ENCODE results near the gene ZFPL1. TPM values are rescaled to one million over a fixed set of nuclear protein-coding genes. Genes with fewer than 3 reads are reported as not detected.

Gene ZFPL1
- total and polyA plus RNA-seq, 2 donors (not counting 3 experiments of a cell fraction or from before 2014, with no cell fraction given): 37.6 to 139 TPM

GRCh38 chr11:65136515-65137096 is 52.6 kb downstream of the ZFPL1 start:
- ChIA-PET CTCF (interaction anchor here (4.0 kb wide), 1 partner anchor 45 kb away, joined by 27 read pairs; the partner anchor contains the start of gene CAPN1), POLR2A (no interaction called here)
- Histone ChIP-seq H3K27ac (ENCODE audit: insufficient read depth, low read depth, low read length) (no peak overlapping the region), H2AFZ (ENCODE audit: low read depth, low read length) (no peak overlapping the region), H3K79me2 (ENCODE audit: control insufficient read depth, insufficient read depth, low read length) (peaks cover 14% of the 10 kb centered on the region), H3K4me3 (replicated peaks in 1 of 3; ENCODE audit: insufficient read depth in 1 of 3, low read depth in 1 of 3, low read length in 3 of 3) (no peak overlapping the region), H4K20me1 (replicated peaks; ENCODE audit: control insufficient read depth, extremely low read depth, insufficient read depth, low read length) (no peaks in the 10 kb centered on the region), H3K9ac (replicated peaks; ENCODE audit: extremely low read depth, insufficient read depth, low read length) (no peak overlapping the region), H3K27me3 (ENCODE audit: control insufficient read depth in 2 of 2, insufficient read depth in 2 of 2, low read length in 2 of 2) (peaks cover 3 to 18% of the 10 kb centered on the region in 2 experiments), H3K36me3 (ENCODE audit: control insufficient read depth in 2 of 2, extremely low read depth in 1 of 2, insufficient read depth in 2 of 2, low read length in 2 of 2) (peaks cover 0 to 8% of the 10 kb centered on the region in 2 experiments), H3K4me2 (ENCODE audit: insufficient read depth, low read length) (no peak overlapping the region), H3K9me3 (replicated peaks; ENCODE audit: control insufficient read depth, insufficient read depth, low read length) (no peaks in the 10 kb centered on the region), H3K4me1 (ENCODE audit: control insufficient read depth, extremely low read depth, insufficient read depth, low read length) (peaks cover 12% of the 10 kb centered on the region), H3K9me1 (replicated peaks; ENCODE audit: control insufficient read depth, extremely low read depth, insufficient read depth, low read length) (no peaks in the 10 kb centered on the region)
- intact Hi-C loops (cut with micrococcal nuclease) (no loop called here), dilution Hi-C loops (cut with MboI; ENCODE audit: extremely low pct_ligation_motif_present, low sequenced_read_pairs) (no loop called here)
- no peak for FAIRE-seq
- DNase-seq (ENCODE audit: low read depth, low spot score): no peak
- BruUV-seq (replicated peaks): no TSS peak
- TF ChIP-seq GATA2 (IDR thresholded peaks at IDR 0.05; ENCODE audit: insufficient read depth, insufficient read length, low read depth, low read length): no peak
- no peak for TF ChIP-seq FOS (IDR thresholded peaks at IDR 0.05; ENCODE audit: borderline replicate concordance, insufficient read depth, low read length)
- no peak for TF ChIP-seq MYC (IDR thresholded peaks at IDR 0.05; ENCODE audit: low read depth, low read length)
- TF ChIP-seq POLR2A (IDR thresholded peaks at IDR 0.05; ENCODE audit: low read depth, low read length): no peak
- TF ChIP-seq MAX (IDR thresholded peaks at IDR 0.05; ENCODE audit: insufficient read depth, insufficient read length): no peak
- TF ChIP-seq POLR2AphosphoS5 (IDR thresholded peaks at IDR 0.05; ENCODE audit: insufficient read depth, low read depth, low read length): no peak
- TF ChIP-seq CTCF (IDR thresholded peaks at IDR 0.05; ENCODE audit: extremely low read depth in 1 of 2, insufficient read depth in 1 of 2, low read depth in 1 of 2, low read length in 2 of 2): no peak
- TF ChIP-seq EZH2 (IDR thresholded peaks at IDR 0.05; ENCODE audit: borderline replicate concordance, low read depth, low read length, severe bottlenecking): no peak
- no peak for TF ChIP-seq JUN (IDR thresholded peaks at IDR 0.05; ENCODE audit: borderline replicate concordance, insufficient read depth, insufficient read length, low read depth)

Small RNA genes within 50 kb of the gene (microRNA-seq; reads per million reads assigned to microRNA genes)
- not detected for gene MIR6751 (ENCODE audit: borderline number of aligned reads, borderline replicate concordance)

Small RNA genes within 50 kb of the gene (small RNA-seq; reads per million reads assigned to genes)
- gene SNX15 (ENCODE audit: insufficient read depth, insufficient read length, low read depth, low replicate concordance): not detected

Other genes with a start within 250 kb of the ZFPL1 start
- gene CDC42BPG, start 239.6 kb upstream of the ZFPL1 start, total RNA-seq: 0.42 and 0.62 TPM in 2 replicates
- 0.13 and 0.19 TPM in 2 replicates for gene CDC42BPG, start 239.6 kb upstream of the ZFPL1 start, polyA plus RNA-seq
- gene EHD1, start 205.6 kb upstream of the ZFPL1 start, total RNA-seq: 98.0 and 109 TPM in 2 replicates
- 136 and 140 TPM in 2 replicates for gene EHD1, start 205.6 kb upstream of the ZFPL1 start, polyA plus RNA-seq
- 24.3 and 27.4 TPM in 2 replicates for gene ATG2A, start 167.0 kb upstream of the ZFPL1 start, total RNA-seq
- gene ATG2A, start 167.0 kb upstream of the ZFPL1 start, polyA plus RNA-seq: 13.4 and 17.6 TPM in 2 replicates
- 17.8 and 21.5 TPM in 2 replicates for gene PPP2R5B, start 159.5 kb upstream of the ZFPL1 start, total RNA-seq
- 17.6 and 20.9 TPM in 2 replicates for gene PPP2R5B, start 159.5 kb upstream of the ZFPL1 start, polyA plus RNA-seq
- gene GPHA2, start 148.3 kb upstream of the ZFPL1 start, total RNA-seq: not detected in 2 replicates
- gene GPHA2, start 148.3 kb upstream of the ZFPL1 start, polyA plus RNA-seq: not detected in 2 replicates
- gene MAJIN, start 112.1 kb upstream of the ZFPL1 start, total RNA-seq: not detected in 2 replicates
- 0.07 TPM in 1 of 2 replicates, not detected in the other for gene MAJIN, start 112.1 kb upstream of the ZFPL1 start, polyA plus RNA-seq
- gene BATF2, start 87.3 kb upstream of the ZFPL1 start, total RNA-seq: 0.75 and 0.81 TPM in 2 replicates
- gene BATF2, start 87.3 kb upstream of the ZFPL1 start, polyA plus RNA-seq: 0.75 and 1.5 TPM in 2 replicates
- 108 and 109 TPM in 2 replicates for gene ARL2, start 70.1 kb upstream of the ZFPL1 start, total RNA-seq
- 259 and 312 TPM in 2 replicates for gene ARL2, start 70.1 kb upstream of the ZFPL1 start, polyA plus RNA-seq
- 21.0 and 21.8 TPM in 2 replicates for gene SNX15, start 56.8 kb upstream of the ZFPL1 start, total RNA-seq
- 15.2 and 15.5 TPM in 2 replicates for gene SNX15, start 56.8 kb upstream of the ZFPL1 start, polyA plus RNA-seq
- 16.6 and 18.0 TPM in 2 replicates for gene SAC3D1, start 43.0 kb upstream of the ZFPL1 start, total RNA-seq
- gene SAC3D1, start 43.0 kb upstream of the ZFPL1 start, polyA plus RNA-seq: 17.0 and 22.2 TPM in 2 replicates
- gene NAALADL1, start 25.7 kb upstream of the ZFPL1 start, total RNA-seq: 4.4 and 6.8 TPM in 2 replicates
- gene NAALADL1, start 25.7 kb upstream of the ZFPL1 start, polyA plus RNA-seq: 13.9 and 16.5 TPM in 2 replicates
- 34.1 and 35.7 TPM in 2 replicates for gene CDCA5, start 182 bp upstream of the ZFPL1 start, total RNA-seq
- 14.0 and 16.4 TPM in 2 replicates for gene CDCA5, start 182 bp upstream of the ZFPL1 start, polyA plus RNA-seq
- 102 and 108 TPM in 2 replicates for gene VPS51, start 12.0 kb downstream of the ZFPL1 start, total RNA-seq
- gene VPS51, start 12.0 kb downstream of the ZFPL1 start, polyA plus RNA-seq: 146 and 196 TPM in 2 replicates
- gene TM7SF2, start 27.6 kb downstream of the ZFPL1 start, total RNA-seq: 11.6 and 16.2 TPM in 2 replicates
- 39.5 and 47.1 TPM in 2 replicates for gene TM7SF2, start 27.6 kb downstream of the ZFPL1 start, polyA plus RNA-seq
- 9.0 and 9.2 TPM in 2 replicates for gene ZNHIT2, start 33.5 kb downstream of the ZFPL1 start, total RNA-seq
- 7.1 and 12.8 TPM in 2 replicates for gene ZNHIT2, start 33.5 kb downstream of the ZFPL1 start, polyA plus RNA-seq
- 746 and 784 TPM in 2 replicates for gene FAU, start 37.9 kb downstream of the ZFPL1 start, total RNA-seq
- gene FAU, start 37.9 kb downstream of the ZFPL1 start, polyA plus RNA-seq: 741 and 809 TPM in 2 replicates
- 49.7 and 51.6 TPM in 2 replicates for gene MRPL49, start 38.1 kb downstream of the ZFPL1 start, total RNA-seq
- gene MRPL49, start 38.1 kb downstream of the ZFPL1 start, polyA plus RNA-seq: 76.8 and 90.4 TPM in 2 replicates
- gene SYVN1, start 50.3 kb downstream of the ZFPL1 start, total RNA-seq: 34.5 and 36.0 TPM in 2 replicates
- gene SYVN1, start 50.3 kb downstream of the ZFPL1 start, polyA plus RNA-seq: 39.1 and 45.1 TPM in 2 replicates
- gene SPDYC, start 86.0 kb downstream of the ZFPL1 start, total RNA-seq: not detected in 2 replicates
- not detected in 2 replicates for gene SPDYC, start 86.0 kb downstream of the ZFPL1 start, polyA plus RNA-seq
- gene CAPN1, start 97.7 kb downstream of the ZFPL1 start, total RNA-seq: 201 and 217 TPM in 2 replicates
- gene CAPN1, start 97.7 kb downstream of the ZFPL1 start, polyA plus RNA-seq: 218 and 293 TPM in 2 replicates
- 24.0 and 25.4 TPM in 2 replicates for gene POLA2, start 177.7 kb downstream of the ZFPL1 start, total RNA-seq
- 30.0 and 36.2 TPM in 2 replicates for gene POLA2, start 177.7 kb downstream of the ZFPL1 start, polyA plus RNA-seq
- 23.4 and 23.9 TPM in 2 replicates for gene CDC42EP2, start 230.6 kb downstream of the ZFPL1 start, total RNA-seq
- gene CDC42EP2, start 230.6 kb downstream of the ZFPL1 start, polyA plus RNA-seq: 26.4 and 33.3 TPM in 2 replicates
- 48.9 and 58.7 TPM in 2 replicates for gene DPF2, start 249.6 kb downstream of the ZFPL1 start, total RNA-seq
- gene DPF2, start 249.6 kb downstream of the ZFPL1 start, polyA plus RNA-seq: 62.2 and 73.3 TPM in 2 replicates

Measured in endothelial cell of umbilical vein (primary cell).